Tibial artery (tissue), 4 donors: ENCODE measurements around the gene ATP5PD.
"Not testable (repeated sequence)": the region's sequence is repeated elsewhere in the genome, so short reads cannot be mapped to it uniquely, and the experiment has no call there.

ENCODE experiments used
- DNase-seq, 2 donors: peaks; one replicate each; pipeline ENCODE4 v3.0.0-alpha.2; 2019
- H3K27ac ChIP-seq, 2 donors: fragments of 200-600 bp; sonication (generic) in 1 of 2; 1 replicate in 1 of 2; 2 replicates in 1 of 2; pipeline ENCODE4 v1.5.1; 2018 to 2019; ENCODE audit warnings: mild to moderate bottlenecking in 1 of 2
- H3K27me3 ChIP-seq, 2 donors: fragments of 200-600 bp; sonication (generic) in 1 of 2; one replicate each; pipeline versions ENCODE4 v1.5.1 to v1.6.0; 2016 to 2019
- H3K36me3 ChIP-seq, 3 donors: fragments of 200-600 bp; sonication (generic) in 2 of 3; one replicate each; pipeline ENCODE4 v1.5.1; 2016 to 2019; ENCODE audit warnings: mild to moderate bottlenecking in 2 of 3
- H3K4me1 ChIP-seq, 4 donors: fragments of 200-600 bp; sonication (generic) in 2 of 4; 1 replicate in 3 of 4; 2 replicates in 1 of 4; pipeline ENCODE4 v1.5.1; 2016 to 2019
- H3K4me3 ChIP-seq, 2 donors: fragments of 200-600 bp; sonication (generic) in 1 of 2; 1 replicate in 1 of 2; 2 replicates in 1 of 2; pipeline ENCODE4 v1.5.1; 2018 to 2019; ENCODE audit warnings: mild to moderate bottlenecking in 2 of 2
- H3K9me3 ChIP-seq, 3 donors: fragments of 200-600 bp; sonication (generic) in 1 of 3; one replicate each; pipeline ENCODE4 v1.5.1; 2016 to 2019
- CTCF ChIP-seq, 2 experiments: fragments of 200-600 bp in 1 of 2; fragments of 450-650 bp in 1 of 2; IDR thresholded peaks; one replicate each; pipeline ENCODE4 v1.5.1; 2017 to 2019; ENCODE audit warnings: antibody characterized with exemption in 2 of 2, mild to moderate bottlenecking in 1 of 2, moderate library complexity in 1 of 2
- intact Hi-C: fragments of 100-400 bp; cut with DNase I; formaldehyde crosslinking; loops from one replicate; pipeline ENCODE4 v1.15.0; 2023; ENCODE audit warnings: low total_unique reads

ATP5PD gene

GRCh38 chr17:75073618-75074047, 26.9 kb upstream of the ATP5PD start:
- intact Hi-C loops, result no loop called here
- Histone ChIP-seq H3K36me3 (no peaks in the 10 kb centered on the region), H3K27me3 (no peaks in the 10 kb centered on the region), H3K9me3 (no peaks in the 10 kb centered on the region), H3K27ac (no peak overlapping the region), H3K4me1 (peaks cover 0 to 19% (median 15%) of the 10 kb centered on the region in 4 donors), H3K4me3 (no peak overlapping the region)
- no peak for DNase-seq
- no peak for TF ChIP-seq CTCF (IDR thresholded peaks at IDR 0.05)

- peaks cover 0 to 12% (median 8%) of the 10 kb centered on the region in 4 donors for H3K4me1 ChIP-seq
- H3K36me3 ChIP-seq, H3K4me3 ChIP-seq, H3K9me3 ChIP-seq, H3K27me3 ChIP-seq, DNase-seq, H3K27ac ChIP-seq, intact Hi-C loops: not testable (repeated sequence)
Observed at GRCh38 chr17:75072909-75073308, 26.1 kb upstream of the ATP5PD start.

- H3K9me3 ChIP-seq, H3K27me3 ChIP-seq, H3K27ac ChIP-seq, H3K36me3 ChIP-seq, intact Hi-C loops, H3K4me3 ChIP-seq, H3K4me1 ChIP-seq, DNase-seq: not testable (repeated sequence)
Observed at GRCh38 chr17:75071478-75072271, 24.9 kb upstream of the ATP5PD start.

GRCh38 chr17:75069783-75070182, 23.0 kb upstream of the ATP5PD start:
- no peaks in the 10 kb centered on the region for H3K9me3 ChIP-seq
- intact Hi-C loops, result no loop called here
- no peaks in the 10 kb centered on the region for H3K27me3 ChIP-seq
- no peaks in the 10 kb centered on the region for H3K4me1 ChIP-seq
- no peak overlapping the region for H3K27ac ChIP-seq
- H3K36me3 ChIP-seq, result peaks cover 5 to 11% (median 6%) of the 10 kb centered on the region in 3 donors
- DNase-seq, result no peak
- TF ChIP-seq CTCF (IDR thresholded peaks at IDR 0.05), result no peak
- H3K4me3 ChIP-seq, result no peak overlapping the region

- intact Hi-C loops, result no loop called here
- H3K36me3 ChIP-seq, result peaks cover 7 to 22% (median 12%) of the 10 kb centered on the region in 3 donors
- no peak for TF ChIP-seq CTCF (IDR thresholded peaks at IDR 0.05)
- no peaks in the 10 kb centered on the region for H3K4me1 ChIP-seq
- H3K27ac ChIP-seq, result no peak overlapping the region
- DNase-seq, result no peak
- no peak overlapping the region for H3K4me3 ChIP-seq
- H3K27me3 ChIP-seq, result no peaks in the 10 kb centered on the region
- no peaks in the 10 kb centered on the region for H3K9me3 ChIP-seq
Observed at GRCh38 chr17:75068750-75069149, 22.0 kb upstream of the ATP5PD start.

- H3K4me1 ChIP-seq, result no peaks in the 10 kb centered on the region
- H3K36me3 ChIP-seq, result peaks cover 16 to 31% (median 21%) of the 10 kb centered on the region in 3 donors
- H3K9me3 ChIP-seq, result no peaks in the 10 kb centered on the region
- no peaks in the 10 kb centered on the region for H3K27me3 ChIP-seq
- H3K4me3 ChIP-seq, result no peak overlapping the region
- no peak for TF ChIP-seq CTCF (IDR thresholded peaks at IDR 0.05)
- DNase-seq, result no peak
- intact Hi-C loops, result no loop called here
- no peak overlapping the region for H3K27ac ChIP-seq
Observed at GRCh38 chr17:75067856-75068255, 21.1 kb upstream of the ATP5PD start.
